HG03095 (cell line): Measurements from ENCODE around the gene WWOX.

Source experiments
- ATAC-seq: cut with Tn5 transposase; IDR thresholded peaks from one replicate; pipeline ENCODE4 v1.9.1; 2021; ENCODE audit warnings: moderate library complexity; ENCODE audit not compliant: unreplicated experiment

Gene WWOX

DNA sequence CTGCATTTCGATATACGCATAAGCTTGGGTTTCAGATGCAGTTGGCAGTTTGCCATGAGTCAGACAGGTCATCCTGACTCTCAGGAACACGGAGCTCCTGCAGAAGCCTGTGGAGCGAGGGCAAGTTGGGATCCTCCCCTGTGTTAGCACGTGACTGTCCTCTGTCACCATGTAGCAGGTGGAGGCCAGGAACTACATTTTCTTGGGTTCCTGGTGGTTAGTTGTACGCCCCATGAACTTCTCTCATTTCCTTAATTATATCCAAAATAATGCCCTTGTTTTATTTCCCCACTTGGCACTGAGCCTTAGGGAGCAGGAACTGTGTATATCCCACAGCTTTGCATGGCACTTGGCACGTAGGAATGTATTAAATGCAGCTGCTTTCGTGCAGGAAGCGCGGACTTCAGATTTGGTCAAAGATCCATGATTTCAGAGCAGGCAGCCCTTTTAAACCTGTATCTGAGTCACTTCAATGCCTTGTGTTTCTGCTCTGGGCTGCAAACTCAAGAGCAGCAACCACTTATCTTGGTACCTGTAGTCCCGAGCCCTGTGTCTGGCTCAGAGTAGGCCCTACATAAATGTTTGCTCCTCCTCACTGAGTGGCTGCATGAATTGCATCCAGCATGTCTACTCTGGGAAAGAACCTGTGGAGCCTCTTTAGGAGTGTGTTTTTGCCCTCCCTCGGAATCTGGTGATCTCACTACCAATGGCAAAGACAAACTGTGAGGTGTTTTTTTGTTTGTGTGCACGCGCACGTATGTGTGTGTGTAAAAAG lies 1072.7 kb downstream of the WWOX start:
- ATAC-seq: no peak

- no peak for ATAC-seq
Observed at GRCh38 chr16:79172976-79173500, 1073.6 kb downstream of the WWOX start.

- ATAC-seq: no peak
Observed at GRCh38 chr16:79173919-79174318, 1074.5 kb downstream of the WWOX start.

DNA sequence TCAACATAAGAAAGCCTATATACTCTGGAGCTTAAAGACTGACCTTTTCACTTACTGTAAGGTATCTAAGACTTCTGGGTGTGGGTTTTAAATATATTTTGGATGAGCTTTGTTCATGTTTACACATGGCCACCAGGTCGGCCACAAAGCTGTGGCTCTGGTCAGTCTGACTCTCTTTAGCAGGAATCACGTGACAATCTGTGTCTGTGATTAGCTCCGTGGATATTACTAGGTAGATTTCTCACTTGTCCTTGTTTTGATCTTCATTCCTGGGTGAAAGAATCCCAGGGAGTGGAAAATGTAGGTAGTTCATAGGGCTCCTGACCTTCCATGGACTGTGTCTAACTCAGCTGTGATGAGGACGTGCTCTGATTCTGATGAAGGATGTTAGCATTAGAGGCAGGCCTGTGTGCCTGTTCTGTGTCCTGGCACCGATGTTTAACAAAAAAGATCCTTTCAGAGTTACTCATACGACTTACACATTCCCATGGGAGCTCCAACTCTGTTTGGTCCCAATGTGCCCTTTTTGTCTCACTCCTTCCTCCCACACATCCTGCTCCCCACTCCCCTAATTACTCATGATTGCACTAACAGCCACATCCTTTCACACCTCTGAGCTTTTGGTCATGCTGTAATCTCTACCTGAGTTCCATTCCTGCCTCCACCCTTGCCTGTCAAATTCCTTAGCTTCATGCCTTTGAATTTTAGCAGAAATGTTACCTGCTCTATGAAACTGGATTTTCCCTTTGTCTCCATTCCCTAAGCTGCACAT lies 1076.0 kb downstream of the WWOX start:
- ATAC-seq: no peak

- ATAC-seq: no peak
Observed at GRCh38 chr16:79177018-79177417, 1077.6 kb downstream of the WWOX start.

- no peak for ATAC-seq
Observed at GRCh38 chr16:79181419-79181818, 1082.0 kb downstream of the WWOX start.

GRCh38 chr16:79182616-79183015 lies 1083.2 kb downstream of the WWOX start:
- ATAC-seq: no peak

DNA sequence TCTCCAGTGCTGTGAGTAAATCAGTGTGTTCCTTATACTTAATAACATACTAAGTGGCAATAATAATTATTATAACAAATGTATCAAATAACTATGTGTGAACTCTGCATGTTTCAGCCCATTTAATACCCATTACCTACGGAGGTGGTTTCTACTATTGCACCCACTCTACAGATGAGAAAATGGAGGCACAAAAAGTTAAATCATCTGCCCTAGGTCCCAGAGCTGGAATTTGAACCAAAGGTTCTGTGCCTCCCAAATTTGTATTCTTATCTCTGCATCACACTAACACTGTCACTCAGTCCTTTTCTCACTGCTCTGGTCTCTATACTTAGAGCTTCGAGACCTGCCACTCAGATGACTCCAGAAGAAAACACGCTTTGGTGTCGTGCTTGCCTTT lies 1084.1 kb downstream of the WWOX start:
- ATAC-seq: no peak

GRCh38 chr16:79184464-79185030 lies 1085.1 kb downstream of the WWOX start:
- no peak for ATAC-seq

DNA sequence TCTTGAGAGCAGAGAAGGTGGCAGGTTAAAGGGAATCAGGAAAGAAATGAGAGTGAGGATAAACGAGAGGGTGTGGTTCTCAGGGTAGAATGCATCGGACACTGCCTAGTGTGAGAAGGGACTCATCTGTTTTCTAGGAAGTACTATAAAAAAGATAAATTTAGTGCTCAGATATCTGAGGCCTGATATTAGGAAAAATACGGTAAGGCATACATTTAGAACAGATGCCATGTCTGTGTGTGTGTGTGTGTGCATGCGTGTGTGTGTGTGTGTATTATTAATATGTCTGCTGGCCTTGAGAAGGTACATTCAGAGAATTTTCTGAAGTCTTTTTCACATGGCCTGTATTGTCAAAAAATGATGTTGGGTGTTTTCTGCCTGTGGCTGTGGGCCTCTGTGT lies 1086.3 kb downstream of the WWOX start:
- ATAC-seq: no peak

- no peak for ATAC-seq
Observed at GRCh38 chr16:79186196-79186595, 1086.7 kb downstream of the WWOX start.

- ATAC-seq: no peak
Observed at GRCh38 chr16:79188115-79188738, 1088.8 kb downstream of the WWOX start.

- no peak for ATAC-seq
Observed at GRCh38 chr16:79188739-79189122, 1089.3 kb downstream of the WWOX start.

DNA sequence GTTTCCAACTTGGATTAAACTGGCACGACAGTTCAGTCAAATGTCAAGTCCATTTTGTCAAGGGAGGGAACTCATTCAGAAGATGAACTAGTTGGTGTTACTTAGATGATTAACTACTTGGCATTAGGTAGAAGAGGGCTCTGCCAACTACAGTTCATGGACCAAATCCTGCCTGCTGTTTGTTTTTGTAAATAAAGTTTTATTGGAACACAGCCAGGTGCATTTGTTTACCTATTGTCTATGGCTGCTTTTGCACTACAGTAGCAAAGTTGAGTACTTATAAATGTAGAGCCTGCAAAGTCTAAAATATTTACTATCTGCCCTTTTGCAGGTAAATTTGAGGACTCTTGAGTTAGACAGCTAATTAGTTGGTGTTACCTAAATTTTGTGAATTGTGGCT lies 1091.1 kb downstream of the WWOX start:
- no peak for ATAC-seq

DNA sequence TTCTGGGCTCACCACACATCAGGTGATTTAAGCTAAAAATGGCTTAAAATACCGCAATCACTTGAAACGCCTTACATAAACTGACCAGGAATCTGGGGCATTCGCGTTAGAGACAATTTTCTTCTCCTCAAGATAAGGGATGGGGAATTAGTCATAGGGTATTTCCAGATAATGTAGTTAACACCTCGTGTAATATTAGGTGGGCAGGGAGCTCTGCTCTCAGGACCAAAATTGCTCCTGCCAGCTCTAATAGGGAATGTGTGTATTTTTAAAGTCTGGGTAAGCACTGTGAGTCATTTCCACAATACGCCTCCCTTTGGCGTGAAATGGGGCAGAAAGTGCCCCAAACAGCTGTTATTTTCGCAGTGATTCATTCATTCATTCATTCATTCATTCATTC lies 1092.5 kb downstream of the WWOX start:
- ATAC-seq: no peak

- no peak for ATAC-seq
Observed at GRCh38 chr16:79192904-79193303, 1093.5 kb downstream of the WWOX start.

DNA sequence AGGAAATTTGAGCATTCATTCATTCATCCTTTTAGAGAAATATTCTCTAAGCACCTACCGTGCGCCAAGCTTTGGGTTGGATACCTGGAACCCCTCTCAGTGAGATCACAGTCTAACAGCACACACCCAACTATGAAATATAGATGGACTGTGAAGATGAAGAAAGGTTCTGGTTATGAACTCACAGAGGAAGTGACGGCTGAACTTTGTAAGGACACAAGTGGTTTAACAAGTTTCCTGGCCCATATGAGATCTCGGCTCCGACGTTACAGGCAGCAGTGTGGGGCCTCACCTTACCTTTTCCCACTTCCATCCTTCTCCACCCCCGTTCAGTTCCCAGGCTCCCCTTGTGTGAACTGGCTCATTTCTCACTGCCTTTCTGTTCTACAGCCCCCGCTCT lies 1094.8 kb downstream of the WWOX start:
- ATAC-seq: no peak

DNA sequence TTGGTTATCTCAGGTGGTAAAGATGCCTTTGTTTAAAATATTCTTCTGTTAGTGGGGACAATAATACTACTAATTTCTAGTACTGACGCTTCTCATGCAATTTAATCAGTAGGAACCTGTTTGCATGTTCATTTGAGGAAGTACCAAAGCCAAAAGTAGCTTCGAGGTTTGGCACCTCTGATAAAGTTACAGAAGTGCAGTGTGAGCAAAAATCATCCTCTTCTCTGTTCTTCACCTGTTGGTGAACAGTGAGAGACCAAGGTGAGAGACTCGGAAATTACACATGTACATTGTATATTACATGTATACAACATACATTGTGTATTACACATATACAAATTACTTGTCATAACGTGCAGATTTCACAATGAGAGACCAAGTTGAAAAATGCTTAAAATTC lies 1096.5 kb downstream of the WWOX start:
- no peak for ATAC-seq

DNA sequence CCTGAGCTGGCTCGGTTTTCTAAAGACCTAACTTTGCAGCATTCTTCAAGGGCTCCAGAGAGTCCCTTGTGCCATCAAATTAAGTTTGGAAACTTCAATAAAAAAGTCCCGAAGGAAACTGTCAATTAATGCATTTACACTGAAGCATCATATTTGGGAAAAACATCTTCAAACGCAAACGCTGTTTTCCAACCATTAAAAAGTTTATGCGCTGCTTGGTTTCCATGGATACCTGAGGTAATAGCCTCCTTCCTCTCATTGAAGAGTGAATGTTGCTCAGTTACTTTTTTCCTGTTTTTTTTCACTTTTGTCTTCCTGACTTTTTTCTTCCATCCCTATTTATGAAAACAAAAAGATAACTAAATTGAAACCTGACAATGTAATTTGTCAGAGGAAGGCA lies 1102.0 kb downstream of the WWOX start:
- ATAC-seq: no peak

- no peak for ATAC-seq
Observed at GRCh38 chr16:79202977-79203376, 1103.5 kb downstream of the WWOX start.

- ATAC-seq: no peak
Observed at GRCh38 chr16:79204486-79204885, 1105.0 kb downstream of the WWOX start.
